Natural killer cell treated with Interleukin-12 subunit alpha and Interleukin-12 subunit beta and Interleukin-15 and Interleukin-18, amount 100 ng/mL, for 72 hours (primary cell): ENCODE data around the gene CCDC102B. TPM values are rescaled to one million over a fixed set of nuclear protein-coding genes. Genes with fewer than 3 reads are reported as not detected.

Experiments used
- ATAC-seq, 2 donors: fragments of 150-1000 bp; cut with Tn5 transposase in 1 of 2; sonication (Bioruptor Pico), chemical (Tn5 transposase) in 1 of 2; 2 replicates each; pipeline ENCODE4 v1.10.0; 2021
- DNase-seq: peaks from one replicate; pipeline ENCODE4 v3.0.0; 2022; ENCODE audit warnings: low spot score
- H3K27ac Mint-ChIP-seq, 2 donors: 1 replicate in 1 of 2; 2 replicates in 1 of 2; pipeline ENCODE4 v1.8.0; 2022; ENCODE audit warnings: mixed read lengths in 2 of 2, mild to moderate bottlenecking in 1 of 2, moderate library complexity in 1 of 2
- H3K27me3 Mint-ChIP-seq, 2 donors: 1 replicate in 1 of 2; 2 replicates in 1 of 2; pipeline ENCODE4 v1.8.0; 2022; ENCODE audit warnings: mixed read lengths in 2 of 2
- H3K36me3 Mint-ChIP-seq: one replicate; pipeline ENCODE4 v1.8.0; 2022; ENCODE audit warnings: mixed read lengths
- H3K4me1 Mint-ChIP-seq, 2 donors: 1 replicate in 1 of 2; 2 replicates in 1 of 2; pipeline ENCODE4 v1.8.0; 2022; ENCODE audit warnings: low read depth in 2 of 2, mixed read lengths in 2 of 2, mild to moderate bottlenecking in 1 of 2
- H3K4me3 Mint-ChIP-seq: one replicate; pipeline ENCODE4 v1.8.0; 2022; ENCODE audit warnings: mixed read lengths
- H3K9me3 Mint-ChIP-seq: 2 replicates; pipeline ENCODE4 v1.8.0; 2022; ENCODE audit warnings: mixed read lengths
- total RNA-seq, 2 donors: library from RNA; stranded (reverse); gene quantifications; one replicate each; pipeline ENCODE4 v1.2.3, GENCODE V29; 2022

Gene CCDC102B
- total RNA-seq, 2 donors from 2014 or later, result 1.0 to 1.5 TPM

GRCh38 chr18:69035756-69036155, 237.9 kb downstream of the CCDC102B start:
- Mint-ChIP-seq H3K27me3 (no peaks in the 10 kb centered on the region), H3K4me1 (no peaks in the 10 kb centered on the region), H3K27ac (no peak overlapping the region), H3K36me3 (no peaks in the 10 kb centered on the region), H3K4me3 (no peak overlapping the region), H3K9me3 (peaks cover 11% of the 10 kb centered on the region)
- no peak for DNase-seq
- ATAC-seq, result no peak

- H3K4me3 Mint-ChIP-seq, result no peak overlapping the region
- H3K4me1 Mint-ChIP-seq, result no peaks in the 10 kb centered on the region
- no peak for DNase-seq
- ATAC-seq, result no peak
- H3K36me3 Mint-ChIP-seq, result no peaks in the 10 kb centered on the region
- H3K27me3 Mint-ChIP-seq, result no peaks in the 10 kb centered on the region
- peaks cover 9% of the 10 kb centered on the region for H3K9me3 Mint-ChIP-seq
- no peak overlapping the region for H3K27ac Mint-ChIP-seq
Measured at GRCh38 chr18:69044215-69044614, 246.3 kb downstream of the CCDC102B start.

- Mint-ChIP-seq H3K9me3 (peaks cover 7% of the 10 kb centered on the region), H3K36me3 (no peaks in the 10 kb centered on the region), H3K27me3 (no peaks in the 10 kb centered on the region), H3K27ac (no peak overlapping the region), H3K4me1 (no peaks in the 10 kb centered on the region), H3K4me3 (no peak overlapping the region)
- DNase-seq (no peak), ATAC-seq (no peak)
Measured at GRCh38 chr18:69064063-69064462, 266.2 kb downstream of the CCDC102B start.

GRCh38 chr18:69067048-69067447, 269.2 kb downstream of the CCDC102B start:
- DNase-seq, result no peak
- no peak overlapping the region for H3K27ac Mint-ChIP-seq
- no peaks in the 10 kb centered on the region for H3K4me1 Mint-ChIP-seq

GRCh38 chr18:69071680-69072079, 273.8 kb downstream of the CCDC102B start:
- Mint-ChIP-seq H3K9me3 (peaks cover 9% of the 10 kb centered on the region), H3K27ac (no peak overlapping the region), H3K4me1 (no peaks in the 10 kb centered on the region), H3K27me3 (no peaks in the 10 kb centered on the region), H3K36me3 (peaks cover 6% of the 10 kb centered on the region), H3K4me3 (no peak overlapping the region)
- DNase-seq, result no peak
- no peak for ATAC-seq

More at GRCh38 chr18:69067048-69067447, 269.2 kb downstream of the CCDC102B start:
- Mint-ChIP-seq H3K36me3 (no peaks in the 10 kb centered on the region), H3K4me3 (no peak overlapping the region), H3K9me3 (peaks cover 6% of the 10 kb centered on the region), H3K27me3 (no peaks in the 10 kb centered on the region)
- ATAC-seq, result no peak

GRCh38 chr18:69081846-69082245, 284.0 kb downstream of the CCDC102B start:
- no peak overlapping the region for H3K27ac Mint-ChIP-seq
- no peaks in the 10 kb centered on the region for H3K4me1 Mint-ChIP-seq
- no peaks in the 10 kb centered on the region for H3K27me3 Mint-ChIP-seq
- no peak for DNase-seq
- H3K4me3 Mint-ChIP-seq, result no peak overlapping the region
- no peaks in the 10 kb centered on the region for H3K36me3 Mint-ChIP-seq
- ATAC-seq, result no peak
- peaks cover 15% of the 10 kb centered on the region for H3K9me3 Mint-ChIP-seq

- H3K36me3 Mint-ChIP-seq, result no peaks in the 10 kb centered on the region
- DNase-seq (no peak), ATAC-seq (no peak)
- H3K4me1 Mint-ChIP-seq, result no peaks in the 10 kb centered on the region
- H3K9me3 Mint-ChIP-seq, result peaks cover 9% of the 10 kb centered on the region
- H3K27ac Mint-ChIP-seq, result no peak overlapping the region
- H3K27me3 Mint-ChIP-seq, result no peaks in the 10 kb centered on the region
- H3K4me3 Mint-ChIP-seq, result no peak overlapping the region
Measured at GRCh38 chr18:69082499-69082898, 284.6 kb downstream of the CCDC102B start.

- Mint-ChIP-seq H3K36me3 (no peaks in the 10 kb centered on the region), H3K4me3 (no peak overlapping the region), H3K27ac (no peak overlapping the region), H3K4me1 (no peaks in the 10 kb centered on the region), H3K27me3 (no peaks in the 10 kb centered on the region), H3K9me3 (no peaks in the 10 kb centered on the region)
- DNase-seq (no peak), ATAC-seq (no peak)
Measured at GRCh38 chr18:69085951-69086350, 288.1 kb downstream of the CCDC102B start.

- Mint-ChIP-seq H3K27ac (no peak overlapping the region), H3K27me3 (no peaks in the 10 kb centered on the region), H3K4me1 (no peaks in the 10 kb centered on the region), H3K4me3 (no peak overlapping the region), H3K9me3 (peaks cover 11% of the 10 kb centered on the region), H3K36me3 (no peaks in the 10 kb centered on the region)
- DNase-seq, result no peak
- no peak for ATAC-seq
Measured at GRCh38 chr18:69088973-69089372, 291.1 kb downstream of the CCDC102B start.

- no peak overlapping the region for H3K4me3 Mint-ChIP-seq
- H3K4me1 Mint-ChIP-seq, result no peaks in the 10 kb centered on the region
- H3K9me3 Mint-ChIP-seq, result peaks cover 15% of the 10 kb centered on the region
- no peak overlapping the region for H3K27ac Mint-ChIP-seq
- H3K27me3 Mint-ChIP-seq, result no peaks in the 10 kb centered on the region
- DNase-seq (no peak), ATAC-seq (no peak)
- no peaks in the 10 kb centered on the region for H3K36me3 Mint-ChIP-seq
Measured at GRCh38 chr18:69097349-69097748, 299.5 kb downstream of the CCDC102B start.

GRCh38 chr18:69102959-69103358, 305.1 kb downstream of the CCDC102B start:
- H3K36me3 Mint-ChIP-seq, result no peaks in the 10 kb centered on the region
- peaks cover 9% of the 10 kb centered on the region for H3K9me3 Mint-ChIP-seq
- H3K4me1 Mint-ChIP-seq, result no peaks in the 10 kb centered on the region
- ATAC-seq, result no peak
- H3K27ac Mint-ChIP-seq, result no peak overlapping the region
- no peak overlapping the region for H3K4me3 Mint-ChIP-seq
- no peaks in the 10 kb centered on the region for H3K27me3 Mint-ChIP-seq
- DNase-seq, result no peak

Other genes starting within 250 kb of the CCDC102B start
- gene TMX3, start 83.0 kb upstream of the CCDC102B start, total RNA-seq, result 10 to 100 TPM; 53.0 to 64.8 TPM